Keratinocyte (primary cell): Measurements from ENCODE around the gene ZSWIM3. TPM values are rescaled to one million over a fixed set of nuclear protein-coding genes. Genes with fewer than 3 reads are reported as not detected.
A peak's percentile ranks its signal among the peaks of the same experiment; 100 is the strongest.
"Not testable (repeated sequence)": the region's sequence is repeated elsewhere in the genome, so short reads cannot be mapped to it uniquely, and the experiment has no call there.

ENCODE experiments used
- DNase-seq: peaks from one replicate; pipeline ENCODE4 v3.0.0-alpha.2; 2011; ENCODE audit warnings: low read depth, missing footprints, low spot score
- FAIRE-seq: peaks from 2 replicates; lab custom pipeline; 2011; peaks lifted over from hg19 to GRCh38; lab: Jason Lieb, UNC
- H2AFZ ChIP-seq: 2 replicates; pipeline ENCODE4 v1.6.0; 2012; ENCODE audit warnings: low read length, control low read depth, inconsistent platforms; ENCODE audit not compliant: control insufficient read depth
- H3K27ac ChIP-seq: 2 replicates; pipeline ENCODE4 v1.5.1; 2011; ENCODE audit warnings: low read length; ENCODE audit not compliant: control insufficient read depth, insufficient read depth
- H3K27me3 ChIP-seq: 3 replicates; pipeline ENCODE4 v1.6.0; 2011; ENCODE audit warnings: low read length; ENCODE audit not compliant: control insufficient read depth, insufficient read depth; ENCODE audit errors: extremely low read depth
- H3K36me3 ChIP-seq, 2 experiments: 2 replicates in 1 of 2; 3 replicates in 1 of 2; pipeline ENCODE4 v1.5.1; 2011; ENCODE audit warnings: low read length in 2 of 2, mild to moderate bottlenecking in 1 of 2; ENCODE audit not compliant: control insufficient read depth in 2 of 2, insufficient read depth in 2 of 2; ENCODE audit errors: extremely low read depth in 1 of 2
- H3K4me1 ChIP-seq: 3 replicates; pipeline ENCODE4 v1.5.1; 2011; ENCODE audit warnings: low read length; ENCODE audit not compliant: control insufficient read depth, insufficient read depth; ENCODE audit errors: extremely low read depth
- H3K4me2 ChIP-seq: 3 replicates; pipeline ENCODE4 v1.6.0; 2011; ENCODE audit warnings: low read depth, low read length; ENCODE audit not compliant: control insufficient read depth, insufficient read depth; ENCODE audit errors: extremely low read depth
- H3K4me3 ChIP-seq, 3 experiments: fragments of 200-600 bp in 1 of 3; sonication (generic) in 1 of 3; 2 replicates in 2 of 3; 3 replicates in 1 of 3; pipeline ENCODE4 v1.5.1; 2011 to 2016; ENCODE audit warnings: low read length in 3 of 3, mild to moderate bottlenecking in 3 of 3, control low read depth in 2 of 3, inconsistent platforms in 1 of 3, low read depth in 1 of 3, mixed read lengths in 1 of 3, mixed run types in 1 of 3, moderate library complexity in 1 of 3; ENCODE audit not compliant: control insufficient read depth in 2 of 3, insufficient read depth in 2 of 3; ENCODE audit errors: extremely low read depth in 1 of 3
- H3K79me2 ChIP-seq: 2 replicates; pipeline ENCODE4 v1.6.0; 2012; ENCODE audit warnings: low read length; ENCODE audit not compliant: control insufficient read depth, insufficient read depth
- H3K9ac ChIP-seq: 3 replicates; pipeline ENCODE4 v1.6.0; 2011; ENCODE audit warnings: low read length; ENCODE audit not compliant: control insufficient read depth, insufficient read depth; ENCODE audit errors: extremely low read depth
- H3K9me1 ChIP-seq: 3 replicates; pipeline ENCODE4 v1.6.0; 2011; ENCODE audit warnings: low read length; ENCODE audit not compliant: control insufficient read depth, insufficient read depth; ENCODE audit errors: extremely low read depth
- H3K9me3 ChIP-seq: 2 replicates; pipeline ENCODE4 v1.5.1; 2012; ENCODE audit warnings: low read depth, low read length; ENCODE audit not compliant: control insufficient read depth
- H4K20me1 ChIP-seq: 3 replicates; pipeline ENCODE4 v1.6.0; 2011; ENCODE audit warnings: low read length; ENCODE audit not compliant: control insufficient read depth, insufficient read depth; ENCODE audit errors: extremely low read depth
- EZH2 ChIP-seq: IDR thresholded peaks from one replicate; pipeline ENCODE4 v1.6.1; 2012; ENCODE audit warnings: inconsistent platforms, mild to moderate bottlenecking, low read length, moderate library complexity
- dilution Hi-C: fragments of 300-500 bp; cut with MboI; formaldehyde crosslinking; loops from one replicate; pipeline ENCODE4 v1.7.0; 2020; ENCODE audit warnings: low sequenced_read_pairs; ENCODE audit not compliant: extremely low pct_ligation_motif_present
- polyA plus RNA-seq, 5 experiments: library from polyadenylated mRNA; depleted of rRNA in 3 of 5; stranded (reverse) in 3 of 5; stranded (forward) in 1 of 5; unstranded in 1 of 5; fragments of >200 nt; gene quantifications; 1 replicate in 1 of 5; 2 replicates in 3 of 5; 3 replicates in 1 of 5; pipeline versions ENCODE4 v1.2.1 to v1.2.3, GENCODE V29; 2011 to 2012; ENCODE audit warnings: missing spikeins in 2 of 5, low read depth in 1 of 5, low replicate concordance in 1 of 5
- TF ChIP-seq, protein P1 (sequence below), 3 experiments: IDR thresholded peaks in 1 of 3; conservative IDR thresholded peaks in 1 of 3; optimal IDR thresholded peaks in 1 of 3; 2 replicates in 2 of 3; 3 replicates in 1 of 3; pipeline versions ENCODE3 to v1.5.1; 2011; ENCODE audit warnings: low read length in 3 of 3, mild to moderate bottlenecking in 3 of 3, moderate library complexity in 2 of 3, control low read depth in 1 of 3, inconsistent platforms in 1 of 3; ENCODE audit not compliant: insufficient read depth in 2 of 3; ENCODE audit errors: extremely low read depth in 1 of 3

Gene ZSWIM3
- polyA plus RNA-seq, 1 donor (not counting 4 experiments of a cell fraction or from before 2014, with no cell fraction given): 2.0 TPM

DNA sequence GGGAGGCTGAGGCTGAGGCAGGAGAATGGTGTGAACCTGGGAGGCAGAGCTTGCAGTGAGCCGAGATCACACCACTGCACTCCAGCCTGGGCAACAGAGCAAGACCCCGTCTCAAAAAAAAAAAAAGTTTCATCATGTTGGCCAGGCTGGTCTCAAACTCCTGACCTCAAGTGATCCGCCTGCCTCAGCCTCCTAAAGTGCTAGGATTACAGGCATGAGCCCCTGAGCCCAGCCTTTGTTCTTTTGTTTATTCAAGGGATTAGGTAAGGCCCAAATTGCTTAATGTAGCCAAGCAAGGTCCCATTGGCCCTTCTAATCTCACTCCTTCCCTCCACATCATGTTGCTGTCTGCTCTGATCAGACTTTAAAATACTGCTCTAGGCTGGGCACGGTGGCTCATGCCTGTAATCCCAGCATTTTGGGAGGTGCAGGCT, 27.7 kb upstream of the ZSWIM3 start:
- peaks cover 11% of the 10 kb centered on the region for H3K4me1 ChIP-seq
- H3K9me3 ChIP-seq, H3K27me3 ChIP-seq, DNase-seq, H3K79me2 ChIP-seq, FAIRE-seq, H2AFZ ChIP-seq, H3K27ac ChIP-seq, H3K9ac ChIP-seq, H3K4me2 ChIP-seq, H3K4me3 ChIP-seq, H4K20me1 ChIP-seq, dilution Hi-C loops, H3K36me3 ChIP-seq, H3K9me1 ChIP-seq: not testable (repeated sequence)

DNA sequence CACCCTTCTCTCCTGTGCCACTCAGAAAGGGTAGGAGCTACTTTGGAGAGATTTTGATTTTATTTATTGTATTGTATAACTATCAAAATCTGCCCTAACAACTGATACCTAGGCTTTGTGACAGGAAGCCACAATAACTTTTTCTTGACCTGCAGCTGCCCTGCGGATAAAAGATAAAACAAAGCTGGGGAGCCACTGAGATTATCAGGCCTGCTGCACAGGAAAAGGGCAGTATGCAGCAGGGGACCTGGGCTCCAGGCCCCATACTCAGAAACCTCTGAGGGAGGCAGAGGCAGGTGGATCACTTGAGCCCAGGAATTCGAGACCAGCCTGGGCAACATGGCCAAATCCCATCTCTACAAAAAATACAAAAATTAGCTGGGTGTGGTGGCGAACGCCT, 24.8 kb upstream of the ZSWIM3 start:
- H3K27ac ChIP-seq: no peak overlapping the region
- no peak for DNase-seq
- H3K27me3 ChIP-seq: no peaks in the 10 kb centered on the region
- peaks cover 24% of the 10 kb centered on the region for H3K4me1 ChIP-seq
- H3K79me2 ChIP-seq: no peaks in the 10 kb centered on the region
- no peak overlapping the region for H2AFZ ChIP-seq
- H3K4me3 ChIP-seq: no peak overlapping the region
- H3K9me3 ChIP-seq: no peaks in the 10 kb centered on the region
- H3K36me3 ChIP-seq: no peaks in the 10 kb centered on the region
- no peak overlapping the region for H3K4me2 ChIP-seq
- peaks cover 2% of the 10 kb centered on the region for H3K9me1 ChIP-seq
- dilution Hi-C loops: no loop called here
- H4K20me1 ChIP-seq: no peaks in the 10 kb centered on the region
- H3K9ac ChIP-seq: peak overlapping the region; percentile 82
- TF ChIP-seq, protein P1, sequence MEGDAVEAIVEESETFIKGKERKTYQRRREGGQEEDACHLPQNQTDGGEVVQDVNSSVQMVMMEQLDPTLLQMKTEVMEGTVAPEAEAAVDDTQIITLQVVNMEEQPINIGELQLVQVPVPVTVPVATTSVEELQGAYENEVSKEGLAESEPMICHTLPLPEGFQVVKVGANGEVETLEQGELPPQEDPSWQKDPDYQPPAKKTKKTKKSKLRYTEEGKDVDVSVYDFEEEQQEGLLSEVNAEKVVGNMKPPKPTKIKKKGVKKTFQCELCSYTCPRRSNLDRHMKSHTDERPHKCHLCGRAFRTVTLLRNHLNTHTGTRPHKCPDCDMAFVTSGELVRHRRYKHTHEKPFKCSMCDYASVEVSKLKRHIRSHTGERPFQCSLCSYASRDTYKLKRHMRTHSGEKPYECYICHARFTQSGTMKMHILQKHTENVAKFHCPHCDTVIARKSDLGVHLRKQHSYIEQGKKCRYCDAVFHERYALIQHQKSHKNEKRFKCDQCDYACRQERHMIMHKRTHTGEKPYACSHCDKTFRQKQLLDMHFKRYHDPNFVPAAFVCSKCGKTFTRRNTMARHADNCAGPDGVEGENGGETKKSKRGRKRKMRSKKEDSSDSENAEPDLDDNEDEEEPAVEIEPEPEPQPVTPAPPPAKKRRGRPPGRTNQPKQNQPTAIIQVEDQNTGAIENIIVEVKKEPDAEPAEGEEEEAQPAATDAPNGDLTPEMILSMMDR (optimal IDR thresholded peaks at IDR 0.05 in 1 of 3, IDR thresholded peaks at IDR 0.05 in 1 of 3, conservative IDR thresholded peaks at IDR 0.05 in 1 of 3; ENCODE audit: extremely low read depth in 1 of 3, insufficient read depth in 2 of 3, low read length in 3 of 3): no peak
- TF ChIP-seq EZH2: no peak
- no peak for FAIRE-seq
